Thymus (tissue), 11 donors: ENCODE results near the gene MYL3. TPM values are rescaled to one million over a fixed set of nuclear protein-coding genes. Genes with fewer than 3 reads are reported as not detected.
A peak's percentile ranks its signal among the peaks of the same experiment; 100 is the strongest.

Experiments
- DNase-seq, 9 donors: peaks; one replicate each; pipeline ENCODE4 v3.0.0-alpha.2; 2013; ENCODE audit warnings: low spot score in 9 of 9, low read depth in 6 of 9, missing footprints in 1 of 9
- H3K27ac ChIP-seq, 2 donors: one replicate each; pipeline ENCODE4 v1.5.1; 2013; ENCODE audit warnings: control low read depth in 1 of 2, low read depth in 1 of 2, low read length in 1 of 2, mild to moderate bottlenecking in 1 of 2, moderate library complexity in 1 of 2
- H3K27me3 ChIP-seq, 2 donors: one replicate each; pipeline ENCODE4 v1.5.1; 2013; ENCODE audit warnings: low read length in 1 of 2; ENCODE audit not compliant: control insufficient read depth in 2 of 2, insufficient read depth in 1 of 2
- H3K36me3 ChIP-seq, 2 donors: one replicate each; pipeline ENCODE4 v1.5.1; 2013; ENCODE audit warnings: low read length in 1 of 2, mild to moderate bottlenecking in 1 of 2, moderate library complexity in 1 of 2; ENCODE audit not compliant: control insufficient read depth in 2 of 2, insufficient read depth in 2 of 2
- H3K4me1 ChIP-seq, 2 donors: one replicate each; pipeline ENCODE4 v1.5.1; 2013; ENCODE audit warnings: low read length in 2 of 2; ENCODE audit not compliant: control insufficient read depth in 2 of 2, insufficient read depth in 2 of 2
- H3K4me3 ChIP-seq, 2 donors: one replicate each; pipeline ENCODE4 v1.5.1; 2013; ENCODE audit warnings: low read length in 2 of 2, control low read depth in 1 of 2, mild to moderate bottlenecking in 1 of 2
- H3K9me3 ChIP-seq, 2 donors: one replicate each; pipeline ENCODE4 v1.5.1; 2013; ENCODE audit warnings: low read length in 1 of 2, mild to moderate bottlenecking in 1 of 2; ENCODE audit not compliant: control insufficient read depth in 2 of 2, insufficient read depth in 1 of 2
- WGBS: extraction: QIAGEN DNeasy Blood & Tissue Kit; methylation state at CpG from one replicate; pipeline ENCODE4 v1.1.7; 2013; 5-methylcytosine and 5-hydroxymethylcytosine counted together
- polyA plus RNA-seq: library from polyadenylated mRNA; stranded (reverse); fragments of 200-250 nt; gene quantifications from one replicate; pipeline ENCODE4 v1.2.3, GENCODE V29; 2013
- total RNA-seq: library from RNA; stranded (reverse); fragments of 120-200 nt; gene quantifications from one replicate; pipeline ENCODE4 v1.2.4, GENCODE V29; 2013
- donor health status: healthy.

Gene MYL3
- total and polyA plus RNA-seq, 2 donors = 0.19 to 0.50 TPM

GRCh38 chr3:46895204-46895660 is 32.0 kb upstream of the MYL3 start:
- Histone ChIP-seq H3K36me3 (no peaks in the 10 kb centered on the region), H3K9me3 (no peaks in the 10 kb centered on the region), H3K4me1 (peaks cover 3 to 9% of the 10 kb centered on the region in 2 donors), H3K4me3 (no peak overlapping the region), H3K27me3 (peaks cover 29 to 97% of the 10 kb centered on the region in 2 donors), H3K27ac (no peak overlapping the region)
- 21% methylated on average over 5 of the region's 5 CpGs for WGBS
- DNase-seq = peak; percentile 32 to 81 (median 57)

- H3K4me1 ChIP-seq = peaks cover 3 to 9% of the 10 kb centered on the region in 2 donors
- H3K4me3 ChIP-seq = no peak overlapping the region
- no peak overlapping the region for H3K27ac ChIP-seq
- peaks cover 28 to 97% of the 10 kb centered on the region in 2 donors for H3K27me3 ChIP-seq
- no peaks in the 10 kb centered on the region for H3K9me3 ChIP-seq
- DNase-seq = no peak
- 95% methylated on average over 6 of the region's 6 CpGs for WGBS
- no peaks in the 10 kb centered on the region for H3K36me3 ChIP-seq
Observed at GRCh38 chr3:46894256-46894655, 31.0 kb upstream of the MYL3 start.

GRCh38 chr3:46893763-46894162 is 30.5 kb upstream of the MYL3 start:
- Histone ChIP-seq H3K27me3 (peaks cover 23 to 97% of the 10 kb centered on the region in 2 donors), H3K36me3 (no peaks in the 10 kb centered on the region), H3K4me1 (peaks cover 2 to 9% of the 10 kb centered on the region in 2 donors), H3K4me3 (no peak overlapping the region), H3K9me3 (no peaks in the 10 kb centered on the region), H3K27ac (no peak overlapping the region)
- 86% methylated on average over 9 of the region's 9 CpGs for WGBS
- DNase-seq = no peak

- no peak overlapping the region for H3K4me3 ChIP-seq
- H3K27ac ChIP-seq = no peak overlapping the region
- DNase-seq = no peak
- no peaks in the 10 kb centered on the region for H3K9me3 ChIP-seq
- H3K27me3 ChIP-seq = peaks cover 18 to 97% of the 10 kb centered on the region in 2 donors
- WGBS = 93% methylated on average over 6 of the region's 6 CpGs
- no peaks in the 10 kb centered on the region for H3K36me3 ChIP-seq
- peaks cover 0 to 8% of the 10 kb centered on the region in 2 donors for H3K4me1 ChIP-seq
Observed at GRCh38 chr3:46893146-46893748, 30.0 kb upstream of the MYL3 start.

- peak overlapping the region; percentile 6 to 24 for H3K4me3 ChIP-seq
- H3K27ac ChIP-seq = no peak overlapping the region
- no peak for DNase-seq
- WGBS = 10% methylated on average over 58 of the region's 58 CpGs
- no peaks in the 10 kb centered on the region for H3K36me3 ChIP-seq
- peaks cover 13 to 96% of the 10 kb centered on the region in 2 donors for H3K27me3 ChIP-seq
- H3K4me1 ChIP-seq = peaks cover 0 to 6% of the 10 kb centered on the region in 2 donors
- H3K9me3 ChIP-seq = no peaks in the 10 kb centered on the region
Observed at GRCh38 chr3:46892285-46893145, 29.3 kb upstream of the MYL3 start.

GRCh38 chr3:46891132-46891531 is 27.9 kb upstream of the MYL3 start:
- H3K4me3 ChIP-seq = no peak overlapping the region
- no peak overlapping the region for H3K27ac ChIP-seq
- H3K9me3 ChIP-seq = no peaks in the 10 kb centered on the region
- no peaks in the 10 kb centered on the region for H3K36me3 ChIP-seq
- peaks cover 13 to 95% of the 10 kb centered on the region in 2 donors for H3K27me3 ChIP-seq
- H3K4me1 ChIP-seq = peaks cover 0 to 6% of the 10 kb centered on the region in 2 donors
- 96% methylated on average over 3 of the region's 3 CpGs for WGBS
- DNase-seq = no peak

- 95% methylated on average over 1 of the region's 1 CpG for WGBS
- no peak for DNase-seq
- no peak overlapping the region for H3K4me3 ChIP-seq
- H3K36me3 ChIP-seq = no peaks in the 10 kb centered on the region
- no peak overlapping the region for H3K27ac ChIP-seq
- H3K4me1 ChIP-seq = peaks cover 0 to 6% of the 10 kb centered on the region in 2 donors
- no peaks in the 10 kb centered on the region for H3K9me3 ChIP-seq
- peaks cover 20 to 95% of the 10 kb centered on the region in 2 donors for H3K27me3 ChIP-seq
Observed at GRCh38 chr3:46890132-46890531, 26.9 kb upstream of the MYL3 start.

GRCh38 chr3:46889381-46890110 is 26.3 kb upstream of the MYL3 start:
- H3K4me3 ChIP-seq = no peak overlapping the region
- H3K4me1 ChIP-seq = peaks cover 0 to 6% of the 10 kb centered on the region in 2 donors
- 58% methylated on average over 6 of the region's 6 CpGs for WGBS
- peaks cover 25 to 96% of the 10 kb centered on the region in 2 donors for H3K27me3 ChIP-seq
- H3K27ac ChIP-seq = no peak overlapping the region
- no peaks in the 10 kb centered on the region for H3K36me3 ChIP-seq
- DNase-seq = no peak
- no peaks in the 10 kb centered on the region for H3K9me3 ChIP-seq
